Skeletal muscle satellite cell (primary cell): ENCODE data around the gene PRRC2B.
"Not testable (repeated sequence)": the region's sequence is repeated elsewhere in the genome, so short reads cannot be mapped to it uniquely, and the experiment has no call there.

Experiments used
- H3K27me3 ChIP-seq: 2 replicates; pipeline ENCODE4 v1.7.0; 2013; ENCODE audit warnings: low read length; ENCODE audit not compliant: control insufficient read depth, insufficient read depth
- H3K36me3 ChIP-seq: 2 replicates; pipeline ENCODE4 v1.7.0; 2013; ENCODE audit warnings: mild to moderate bottlenecking, control low read depth, low read length; ENCODE audit not compliant: insufficient read depth
- H3K4me1 ChIP-seq: 2 replicates; pipeline ENCODE4 v1.7.0; 2013; ENCODE audit warnings: low read length; ENCODE audit not compliant: control insufficient read depth, insufficient read depth
- H3K4me2 ChIP-seq: 2 replicates; pipeline ENCODE4 v1.7.0; 2013; ENCODE audit warnings: mild to moderate bottlenecking, low read length
- H3K4me3 ChIP-seq: 2 replicates; pipeline ENCODE4 v1.7.0; 2013; ENCODE audit warnings: low read length
- H3K9ac ChIP-seq: 2 replicates; pipeline ENCODE4 v1.7.0; 2013; ENCODE audit warnings: mild to moderate bottlenecking, low read depth, low read length, moderate library complexity
- H3K9me3 ChIP-seq: replicated peaks from 2 replicates; pipeline ENCODE4 v1.7.0; 2013; ENCODE audit warnings: mild to moderate bottlenecking, control low read depth, low read length

PRRC2B gene

GRCh38 chr9:131468031-131468430, 74.1 kb downstream of the PRRC2B start:
- no peaks in the 10 kb centered on the region for H3K4me1 ChIP-seq
- H3K27me3 ChIP-seq = no peaks in the 10 kb centered on the region
- H3K9ac ChIP-seq = no peak overlapping the region
- H3K9me3 ChIP-seq = no peaks in the 10 kb centered on the region
- peaks cover 83% of the 10 kb centered on the region for H3K36me3 ChIP-seq
- no peak overlapping the region for H3K4me2 ChIP-seq
- H3K4me3 ChIP-seq = no peak overlapping the region

- Histone ChIP-seq H3K36me3 (peaks cover 85% of the 10 kb centered on the region), H3K4me2 (no peak overlapping the region), H3K27me3 (no peaks in the 10 kb centered on the region), H3K9me3 (no peaks in the 10 kb centered on the region), H3K4me1 (no peaks in the 10 kb centered on the region), H3K4me3 (no peak overlapping the region), H3K9ac (no peak overlapping the region)
Measured at GRCh38 chr9:131469356-131469755, 75.5 kb downstream of the PRRC2B start.

DNA sequence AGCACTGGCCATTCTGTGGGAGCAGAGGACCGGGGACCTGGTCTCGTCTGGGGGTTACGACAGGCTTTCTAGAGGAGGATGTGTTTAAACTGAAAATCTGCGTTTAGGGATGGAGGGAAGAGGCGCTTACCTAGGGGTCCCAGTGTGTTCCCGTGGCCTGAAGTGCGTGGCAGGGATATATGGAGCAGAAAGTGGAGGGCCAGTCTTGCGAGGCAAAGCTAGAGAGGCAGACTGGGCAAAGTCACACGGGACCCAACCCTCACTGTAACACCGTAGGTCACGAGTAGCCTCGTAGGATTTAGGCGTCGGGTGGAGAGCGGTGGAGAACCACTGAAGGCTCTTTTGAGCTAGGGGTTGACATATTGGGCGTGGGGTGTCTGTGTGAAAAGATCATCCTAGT, 76.1 kb downstream of the PRRC2B start:
- no peaks in the 10 kb centered on the region for H3K9me3 ChIP-seq
- no peak overlapping the region for H3K9ac ChIP-seq
- no peaks in the 10 kb centered on the region for H3K27me3 ChIP-seq
- no peak overlapping the region for H3K4me3 ChIP-seq
- H3K4me1 ChIP-seq = no peaks in the 10 kb centered on the region
- H3K4me2 ChIP-seq = no peak overlapping the region
- peaks cover 85% of the 10 kb centered on the region for H3K36me3 ChIP-seq

GRCh38 chr9:131470581-131470991, 76.7 kb downstream of the PRRC2B start:
- Histone ChIP-seq H3K36me3 (peaks cover 85% of the 10 kb centered on the region), H3K9me3 (no peaks in the 10 kb centered on the region), H3K4me3 (no peak overlapping the region), H3K4me2 (no peak overlapping the region), H3K4me1 (no peaks in the 10 kb centered on the region), H3K9ac (no peak overlapping the region), H3K27me3 (no peaks in the 10 kb centered on the region)

DNA sequence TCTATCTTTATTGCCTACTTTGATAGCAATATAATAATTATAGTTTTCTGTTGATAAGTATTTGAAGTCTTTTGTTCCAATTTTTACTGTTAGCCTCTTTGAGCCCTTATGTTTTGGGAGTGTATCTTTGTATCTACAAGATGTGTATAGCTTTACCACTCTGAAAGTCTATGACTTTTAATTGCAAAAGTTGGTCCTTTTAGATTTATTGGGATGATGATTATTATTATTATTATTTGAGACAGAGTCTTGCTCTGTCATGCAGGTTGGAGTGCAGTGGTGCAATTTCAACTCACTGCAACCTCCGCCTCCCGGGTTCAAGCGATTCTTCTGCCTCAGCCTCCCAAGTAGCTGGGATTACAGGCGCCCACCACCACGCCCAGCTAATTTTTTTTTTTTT, 78.2 kb downstream of the PRRC2B start:
- not testable (repeated sequence) for H3K9me3 ChIP-seq

GRCh38 chr9:131473198-131473885, 79.5 kb downstream of the PRRC2B start:
- Histone ChIP-seq H3K4me2 (no peak overlapping the region), H3K4me3 (no peak overlapping the region), H3K9ac (no peak overlapping the region), H3K36me3 (peaks cover 90% of the 10 kb centered on the region), H3K9me3 (no peaks in the 10 kb centered on the region), H3K27me3 (no peaks in the 10 kb centered on the region), H3K4me1 (no peaks in the 10 kb centered on the region)

More for the DNA sequence above, 78.2 kb downstream of the PRRC2B start:
- not testable (repeated sequence) for H3K9ac ChIP-seq, H3K4me1 ChIP-seq, H3K4me2 ChIP-seq, H3K4me3 ChIP-seq, H3K27me3 ChIP-seq
- H3K36me3 ChIP-seq = peaks cover 89% of the 10 kb centered on the region

GRCh38 chr9:131473891-131474290, 80.0 kb downstream of the PRRC2B start:
- H3K36me3 ChIP-seq = peaks cover 89% of the 10 kb centered on the region

GRCh38 chr9:131474711-131475110, 80.8 kb downstream of the PRRC2B start:
- Histone ChIP-seq H3K27me3 (no peaks in the 10 kb centered on the region), H3K9me3 (no peaks in the 10 kb centered on the region), H3K36me3 (peaks cover 92% of the 10 kb centered on the region), H3K9ac (no peak overlapping the region), H3K4me3 (no peak overlapping the region), H3K4me1 (no peaks in the 10 kb centered on the region), H3K4me2 (no peak overlapping the region)

More at GRCh38 chr9:131473891-131474290, 80.0 kb downstream of the PRRC2B start:
- Histone ChIP-seq H3K4me2 (no peak overlapping the region), H3K9ac (no peak overlapping the region), H3K4me1 (no peaks in the 10 kb centered on the region), H3K9me3 (no peaks in the 10 kb centered on the region), H3K4me3 (no peak overlapping the region), H3K27me3 (no peaks in the 10 kb centered on the region)

DNA sequence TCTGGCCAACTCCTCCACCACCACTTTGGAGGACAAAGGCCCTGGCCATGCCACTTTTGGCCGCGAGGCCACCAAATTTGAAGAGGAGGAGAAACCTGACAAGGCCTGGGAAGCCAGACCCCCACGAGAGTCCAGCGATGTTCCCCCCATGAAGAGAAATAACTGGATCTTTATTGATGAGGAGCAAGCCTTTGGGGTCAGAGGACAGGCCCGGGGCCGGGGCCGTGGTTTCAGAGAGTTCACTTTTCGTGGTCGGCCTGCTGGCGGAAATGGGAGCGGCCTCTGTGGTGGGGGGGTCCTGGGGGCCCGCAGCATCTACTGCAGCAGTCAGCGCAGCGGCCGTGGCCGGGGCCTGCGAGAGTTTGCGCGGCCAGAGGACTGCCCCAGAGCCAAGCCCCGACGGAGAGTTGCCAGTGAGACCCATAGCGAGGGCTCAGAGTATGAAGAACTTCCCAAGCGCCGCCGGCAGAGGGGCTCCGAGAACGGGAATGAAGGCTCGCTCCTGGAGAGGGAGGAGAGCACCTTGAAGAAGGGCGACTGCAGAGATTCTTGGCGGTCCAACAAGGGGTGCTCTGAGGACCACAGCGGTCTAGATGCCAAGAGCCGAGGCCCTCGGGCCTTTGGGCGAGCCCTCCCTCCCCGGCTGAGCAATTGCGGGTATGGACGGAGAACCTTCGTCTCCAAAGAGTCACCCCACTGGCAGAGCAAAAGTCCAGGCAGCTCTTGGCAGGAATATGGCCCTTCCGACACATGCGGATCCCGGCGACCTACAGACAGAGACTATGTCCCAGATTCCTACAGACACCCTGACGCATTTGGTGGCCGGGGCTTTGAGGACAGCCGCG, 81.4 kb downstream of the PRRC2B start:
- Histone ChIP-seq H3K27me3 (no peaks in the 10 kb centered on the region), H3K36me3 (peaks cover 93% of the 10 kb centered on the region), H3K9ac (no peak overlapping the region), H3K9me3 (no peaks in the 10 kb centered on the region), H3K4me2 (no peak overlapping the region), H3K4me3 (no peak overlapping the region), H3K4me1 (no peaks in the 10 kb centered on the region)

DNA sequence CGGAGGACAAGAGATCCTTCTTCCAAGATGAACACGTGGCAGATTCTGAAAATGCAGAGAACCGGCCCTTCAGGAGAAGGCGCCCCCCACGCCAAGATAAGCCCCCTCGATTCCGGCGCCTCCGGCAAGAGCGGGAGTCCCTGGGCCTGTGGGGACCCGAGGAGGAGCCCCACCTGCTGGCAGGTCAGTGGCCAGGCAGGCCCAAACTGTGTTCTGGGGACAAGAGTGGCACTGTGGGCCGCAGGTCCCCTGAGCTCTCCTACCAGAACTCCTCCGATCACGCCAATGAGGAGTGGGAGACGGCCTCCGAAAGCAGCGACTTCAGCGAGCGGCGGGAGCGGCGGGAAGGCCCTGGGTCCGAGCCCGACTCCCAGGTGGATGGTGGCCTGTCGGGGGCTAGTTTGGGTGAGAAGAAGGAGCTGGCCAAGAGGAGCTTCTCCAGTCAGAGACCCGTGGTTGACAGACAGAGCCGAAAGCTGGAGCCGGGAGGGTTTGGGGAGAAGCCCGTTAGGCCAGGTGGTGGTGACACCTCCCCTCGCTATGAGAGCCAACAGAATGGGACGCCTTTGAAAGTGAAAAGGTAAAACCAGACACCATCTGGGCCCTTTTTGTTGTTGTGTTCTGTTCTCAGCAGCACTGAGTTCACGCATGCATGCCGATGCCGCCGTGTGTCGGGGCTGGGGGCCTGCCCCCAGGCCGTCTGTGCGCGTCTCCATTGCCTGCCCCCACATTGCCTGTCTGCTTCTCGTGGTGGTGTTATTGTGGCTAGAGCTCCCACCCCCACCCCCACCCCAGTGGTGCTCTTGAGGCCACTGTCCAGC, 82.3 kb downstream of the PRRC2B start:
- H3K4me2 ChIP-seq = no peak overlapping the region
- no peaks in the 10 kb centered on the region for H3K9me3 ChIP-seq
- H3K9ac ChIP-seq = no peak overlapping the region
- no peak overlapping the region for H3K4me3 ChIP-seq
- peaks cover 91% of the 10 kb centered on the region for H3K36me3 ChIP-seq
- no peaks in the 10 kb centered on the region for H3K4me1 ChIP-seq
- H3K27me3 ChIP-seq = no peaks in the 10 kb centered on the region

- Histone ChIP-seq H3K9ac (no peak overlapping the region), H3K36me3 (peaks cover 91% of the 10 kb centered on the region), H3K27me3 (no peaks in the 10 kb centered on the region), H3K9me3 (no peaks in the 10 kb centered on the region), H3K4me2 (no peak overlapping the region), H3K4me1 (no peaks in the 10 kb centered on the region), H3K4me3 (no peak overlapping the region)
Measured at GRCh38 chr9:131476777-131477345, 83.0 kb downstream of the PRRC2B start.
